Stimulated activated naive CD8-positive, alpha-beta T cell treated with anti-CD3 and anti-CD28 coated beads, Interleukin-15, Interleukin-2, amounts not matched to agents 100 ng/mL and 50 ng/mL, for 24 hours (primary cell): ENCODE measurements around the gene LGALS1.
A peak's percentile ranks its signal among the peaks of the same experiment; 100 is the strongest.

Source experiments
- H3K27ac Mint-ChIP-seq: one replicate; pipeline ENCODE4 v1.8.0; 2021; ENCODE audit warnings: mild to moderate bottlenecking, mixed read lengths
- H3K27me3 Mint-ChIP-seq: one replicate; pipeline ENCODE4 v1.8.0; 2021; ENCODE audit warnings: mixed read lengths
- H3K36me3 Mint-ChIP-seq: one replicate; pipeline ENCODE4 v1.8.0; 2021; ENCODE audit warnings: low read depth, mixed read lengths
- H3K4me1 Mint-ChIP-seq: one replicate; pipeline ENCODE4 v1.8.0; 2021; ENCODE audit warnings: low read depth, mixed read lengths
- H3K4me3 Mint-ChIP-seq: one replicate; pipeline ENCODE4 v1.8.0; 2021; ENCODE audit warnings: mild to moderate bottlenecking, mixed read lengths
- H3K9me3 Mint-ChIP-seq: one replicate; pipeline ENCODE4 v1.8.0; 2021; ENCODE audit warnings: mixed read lengths

The LGALS1 gene

GRCh38 chr22:37634417-37634924, 41.0 kb upstream of the LGALS1 start:
- H3K4me1 Mint-ChIP-seq: peaks cover 78% of the 10 kb centered on the region

GRCh38 chr22:37635157-37635556, 40.3 kb upstream of the LGALS1 start:
- Mint-ChIP-seq H3K27me3 (no peaks in the 10 kb centered on the region), H3K36me3 (peaks cover 5% of the 10 kb centered on the region), H3K9me3 (no peaks in the 10 kb centered on the region), H3K4me1 (peaks cover 78% of the 10 kb centered on the region), H3K4me3 (no peak overlapping the region), H3K27ac (peak overlapping the region; percentile 92)

More at GRCh38 chr22:37634417-37634924, 41.0 kb upstream of the LGALS1 start:
- Mint-ChIP-seq H3K27ac (peak overlapping the region; percentile 92), H3K36me3 (peaks cover 5% of the 10 kb centered on the region), H3K27me3 (no peaks in the 10 kb centered on the region), H3K4me3 (peak overlapping the region; percentile 75), H3K9me3 (no peaks in the 10 kb centered on the region)

GRCh38 chr22:37636186-37636948, 39.1 kb upstream of the LGALS1 start:
- Mint-ChIP-seq H3K27me3 (no peaks in the 10 kb centered on the region), H3K4me1 (peaks cover 78% of the 10 kb centered on the region), H3K36me3 (peaks cover 5% of the 10 kb centered on the region), H3K4me3 (peak overlapping the region; percentile 7), H3K9me3 (no peaks in the 10 kb centered on the region), H3K27ac (peak overlapping the region; percentile 85)

- H3K27me3 Mint-ChIP-seq: no peaks in the 10 kb centered on the region
- no peaks in the 10 kb centered on the region for H3K9me3 Mint-ChIP-seq
- peaks cover 2% of the 10 kb centered on the region for H3K36me3 Mint-ChIP-seq
- peaks cover 78% of the 10 kb centered on the region for H3K4me1 Mint-ChIP-seq
- H3K4me3 Mint-ChIP-seq: no peak overlapping the region
- H3K27ac Mint-ChIP-seq: peak overlapping the region; percentile 85
Measured at GRCh38 chr22:37636949-37637273, 38.5 kb upstream of the LGALS1 start.

GRCh38 chr22:37638391-37639069, 36.9 kb upstream of the LGALS1 start:
- no peaks in the 10 kb centered on the region for H3K9me3 Mint-ChIP-seq
- H3K27me3 Mint-ChIP-seq: no peaks in the 10 kb centered on the region
- H3K4me1 Mint-ChIP-seq: peaks cover 70% of the 10 kb centered on the region
- peak overlapping the region; percentile 92 for H3K4me3 Mint-ChIP-seq
- H3K36me3 Mint-ChIP-seq: peaks cover 11% of the 10 kb centered on the region
- H3K27ac Mint-ChIP-seq: peak overlapping the region; percentile 53

- H3K4me3 Mint-ChIP-seq: peak within 1 kb of the TSS; percentile 92
- peaks cover 15% of the 10 kb centered on the region for H3K36me3 Mint-ChIP-seq
- H3K27ac Mint-ChIP-seq: peak within 1 kb of the TSS; percentile 95
- H3K4me1 Mint-ChIP-seq: peaks cover 68% of the 10 kb centered on the region
- no peaks in the 10 kb centered on the region for H3K27me3 Mint-ChIP-seq
- no peaks in the 10 kb centered on the region for H3K9me3 Mint-ChIP-seq
Measured at GRCh38 chr22:37639070-37639760, 36.2 kb upstream of the LGALS1 start, which contains the start of gene SH3BP1. TSS of gene SH3BP1 (plus strand) at chr22:37639669. CDS start at chr22:37639788, 119 bp downstream.

GRCh38 chr22:37639771-37640590, 35.5 kb upstream of the LGALS1 start:
- Mint-ChIP-seq H3K9me3 (no peaks in the 10 kb centered on the region), H3K36me3 (peaks cover 15% of the 10 kb centered on the region), H3K27ac (peak overlapping the region; percentile 95), H3K27me3 (no peaks in the 10 kb centered on the region), H3K4me1 (peaks cover 60% of the 10 kb centered on the region), H3K4me3 (peak overlapping the region; percentile 92)

GRCh38 chr22:37640591-37641560, 34.6 kb upstream of the LGALS1 start:
- H3K4me3 Mint-ChIP-seq: peak overlapping the region; percentile 92
- H3K27me3 Mint-ChIP-seq: no peaks in the 10 kb centered on the region
- peaks cover 19% of the 10 kb centered on the region for H3K36me3 Mint-ChIP-seq
- peak overlapping the region; percentile 95 for H3K27ac Mint-ChIP-seq
- peaks cover 51% of the 10 kb centered on the region for H3K4me1 Mint-ChIP-seq
- no peaks in the 10 kb centered on the region for H3K9me3 Mint-ChIP-seq

GRCh38 chr22:37641561-37641949, 33.9 kb upstream of the LGALS1 start:
- Mint-ChIP-seq H3K27me3 (no peaks in the 10 kb centered on the region), H3K4me3 (peak overlapping the region; percentile 92), H3K36me3 (peaks cover 19% of the 10 kb centered on the region), H3K27ac (peak overlapping the region; percentile 26), H3K4me1 (peaks cover 45% of the 10 kb centered on the region), H3K9me3 (no peaks in the 10 kb centered on the region)

GRCh38 chr22:37643225-37643847, 32.1 kb upstream of the LGALS1 start:
- Mint-ChIP-seq H3K4me1 (peaks cover 27% of the 10 kb centered on the region), H3K36me3 (peaks cover 26% of the 10 kb centered on the region), H3K27ac (peak overlapping the region; percentile 36), H3K4me3 (no peak overlapping the region), H3K9me3 (no peaks in the 10 kb centered on the region), H3K27me3 (no peaks in the 10 kb centered on the region)

- peaks cover 10% of the 10 kb centered on the region for H3K4me1 Mint-ChIP-seq
- peaks cover 45% of the 10 kb centered on the region for H3K36me3 Mint-ChIP-seq
- no peak overlapping the region for H3K27ac Mint-ChIP-seq
- H3K9me3 Mint-ChIP-seq: no peaks in the 10 kb centered on the region
- no peak overlapping the region for H3K4me3 Mint-ChIP-seq
- no peaks in the 10 kb centered on the region for H3K27me3 Mint-ChIP-seq
Measured at GRCh38 chr22:37647317-37647716, 28.1 kb upstream of the LGALS1 start.

- no peak overlapping the region for H3K4me3 Mint-ChIP-seq
- H3K36me3 Mint-ChIP-seq: peaks cover 44% of the 10 kb centered on the region
- no peaks in the 10 kb centered on the region for H3K27me3 Mint-ChIP-seq
- peaks cover 10% of the 10 kb centered on the region for H3K4me1 Mint-ChIP-seq
- H3K9me3 Mint-ChIP-seq: no peaks in the 10 kb centered on the region
- no peak overlapping the region for H3K27ac Mint-ChIP-seq
Measured at GRCh38 chr22:37647928-37648327, 27.5 kb upstream of the LGALS1 start.

- H3K4me1 Mint-ChIP-seq: no peaks in the 10 kb centered on the region
- no peak overlapping the region for H3K4me3 Mint-ChIP-seq
- H3K9me3 Mint-ChIP-seq: no peaks in the 10 kb centered on the region
- no peaks in the 10 kb centered on the region for H3K27me3 Mint-ChIP-seq
- no peak overlapping the region for H3K27ac Mint-ChIP-seq
- H3K36me3 Mint-ChIP-seq: peaks cover 39% of the 10 kb centered on the region
Measured at GRCh38 chr22:37650463-37651136, 24.8 kb upstream of the LGALS1 start.
